WERI-Rb-1 (cell line): Measurements from ENCODE around the gene SGPP1.
"Not testable (repeated sequence)": the region's sequence is repeated elsewhere in the genome, so short reads cannot be mapped to it uniquely, and the experiment has no call there.

Source experiments
- DNase-seq: peaks from one replicate; pipeline ENCODE4 v3.0.0-alpha.2; 2020
- H3K27ac ChIP-seq: fragments of 250-450 bp; sonication (Bioruptor Pico); 2 replicates; pipeline ENCODE4 v1.5.1; 2020; ENCODE audit warnings: mild to moderate bottlenecking, moderate library complexity
- H3K27me3 ChIP-seq: fragments of 250-450 bp; sonication (Bioruptor Pico); 2 replicates; pipeline ENCODE4 v1.5.1; 2021; ENCODE audit warnings: mild to moderate bottlenecking, low read depth, moderate library complexity; ENCODE audit not compliant: insufficient read depth, severe bottlenecking
- H3K36me3 ChIP-seq: fragments of 250-450 bp; sonication (Bioruptor Pico); 2 replicates; pipeline ENCODE4 v1.5.1; 2020; ENCODE audit warnings: mild to moderate bottlenecking, moderate library complexity
- H3K4me3 ChIP-seq: 2 replicates; pipeline ENCODE4 v1.5.1; 2011; ENCODE audit warnings: low read depth, mild to moderate bottlenecking, control low read depth, low read length
- H3K9me3 ChIP-seq: fragments of 250-450 bp; sonication (Bioruptor Pico); 2 replicates; pipeline ENCODE4 v1.5.1; 2021; ENCODE audit warnings: mild to moderate bottlenecking, moderate library complexity; ENCODE audit not compliant: severe bottlenecking
- TF ChIP-seq, protein P1 (sequence below): IDR thresholded peaks from 2 replicates; pipeline ENCODE4 v1.5.1; 2011; ENCODE audit warnings: low read depth, mild to moderate bottlenecking, control low read depth, inconsistent platforms, low read length

Gene SGPP1

DNA sequence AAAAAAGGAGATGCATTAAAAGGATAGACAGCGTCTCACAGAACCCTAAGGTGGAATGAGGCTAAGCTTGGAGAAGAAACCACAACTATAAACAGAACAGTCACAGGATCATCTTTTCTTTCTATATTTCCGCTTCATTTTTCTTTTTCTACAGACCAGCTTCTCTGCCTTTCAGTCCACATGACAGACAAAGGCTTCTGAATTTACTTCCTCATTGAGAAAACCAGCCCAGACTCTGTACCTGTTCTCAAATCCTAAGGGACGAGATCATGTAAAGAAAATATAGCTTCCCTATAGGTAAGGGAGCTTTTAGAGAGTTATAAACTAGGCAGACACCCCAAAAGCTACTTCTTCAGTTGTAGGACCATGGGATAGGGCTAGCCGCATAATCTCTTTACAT lies 17.4 kb downstream of the SGPP1 start:
- Histone ChIP-seq H3K36me3 (peaks cover under 1% of the 10 kb centered on the region; the same call in 1 of the 2 replicates), H3K9me3 (no peaks in the 10 kb centered on the region), H3K4me3 (no peak overlapping the region), H3K27me3 (no peaks in the 10 kb centered on the region), H3K27ac (no peak overlapping the region)
- no peak for DNase-seq
- TF ChIP-seq, protein P1, sequence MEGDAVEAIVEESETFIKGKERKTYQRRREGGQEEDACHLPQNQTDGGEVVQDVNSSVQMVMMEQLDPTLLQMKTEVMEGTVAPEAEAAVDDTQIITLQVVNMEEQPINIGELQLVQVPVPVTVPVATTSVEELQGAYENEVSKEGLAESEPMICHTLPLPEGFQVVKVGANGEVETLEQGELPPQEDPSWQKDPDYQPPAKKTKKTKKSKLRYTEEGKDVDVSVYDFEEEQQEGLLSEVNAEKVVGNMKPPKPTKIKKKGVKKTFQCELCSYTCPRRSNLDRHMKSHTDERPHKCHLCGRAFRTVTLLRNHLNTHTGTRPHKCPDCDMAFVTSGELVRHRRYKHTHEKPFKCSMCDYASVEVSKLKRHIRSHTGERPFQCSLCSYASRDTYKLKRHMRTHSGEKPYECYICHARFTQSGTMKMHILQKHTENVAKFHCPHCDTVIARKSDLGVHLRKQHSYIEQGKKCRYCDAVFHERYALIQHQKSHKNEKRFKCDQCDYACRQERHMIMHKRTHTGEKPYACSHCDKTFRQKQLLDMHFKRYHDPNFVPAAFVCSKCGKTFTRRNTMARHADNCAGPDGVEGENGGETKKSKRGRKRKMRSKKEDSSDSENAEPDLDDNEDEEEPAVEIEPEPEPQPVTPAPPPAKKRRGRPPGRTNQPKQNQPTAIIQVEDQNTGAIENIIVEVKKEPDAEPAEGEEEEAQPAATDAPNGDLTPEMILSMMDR, result no peak

DNA sequence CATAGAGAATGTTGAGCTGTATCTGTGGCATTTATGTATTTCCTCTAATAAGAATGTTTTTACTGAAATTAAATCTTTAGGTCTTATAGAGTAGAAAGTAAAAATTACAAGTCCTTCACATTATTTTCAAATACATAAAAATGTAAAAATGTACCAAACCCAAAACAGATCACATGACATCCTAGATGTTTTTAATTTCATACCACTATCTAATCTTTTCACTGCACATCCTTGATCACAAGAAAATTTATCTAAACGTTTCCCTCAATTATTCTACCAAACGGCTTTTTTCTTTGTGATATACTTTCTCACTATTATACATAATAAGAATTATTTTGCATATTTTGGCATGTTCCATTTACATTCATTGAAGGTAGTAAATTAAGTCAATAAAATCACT lies 18.3 kb downstream of the SGPP1 start:
- H3K4me3 ChIP-seq, result no peak overlapping the region
- DNase-seq, result no peak
- no peaks in the 10 kb centered on the region for H3K27me3 ChIP-seq
- no peak overlapping the region for H3K27ac ChIP-seq
- H3K36me3 ChIP-seq, result no peaks in the 10 kb centered on the region; the same call in 1 of the 2 replicates
- TF ChIP-seq, protein P1, result no peak
- H3K9me3 ChIP-seq, result no peaks in the 10 kb centered on the region

DNA sequence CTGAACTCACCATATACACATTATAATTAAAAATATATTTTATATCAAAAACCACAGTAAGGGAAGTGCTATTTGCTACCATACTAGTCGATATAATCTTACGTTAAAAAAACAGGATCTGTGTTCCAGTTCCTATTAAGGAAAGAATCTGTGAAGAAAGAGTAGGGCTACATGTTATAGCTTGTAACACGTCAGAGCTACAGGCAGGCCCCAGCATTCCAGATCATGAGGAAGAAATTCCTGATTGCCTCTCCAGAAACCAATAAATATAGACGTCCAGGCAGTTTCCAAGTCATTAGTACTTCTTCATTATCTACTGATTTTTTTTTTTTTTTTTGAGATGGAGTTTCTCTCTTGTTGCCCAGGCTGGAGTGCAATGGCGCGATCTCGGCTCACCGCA lies 20.6 kb downstream of the SGPP1 start:
- Histone ChIP-seq H3K36me3 (0 out of 2 replicates have a peak, but pooled peaks cover 2% of the 10 kb centered on the region), H3K9me3 (no peaks in the 10 kb centered on the region), H3K27me3 (no peaks in the 10 kb centered on the region), H3K27ac (no peak overlapping the region), H3K4me3 (no peak overlapping the region)
- TF ChIP-seq, protein P1, result no peak
- DNase-seq, result no peak

DNA sequence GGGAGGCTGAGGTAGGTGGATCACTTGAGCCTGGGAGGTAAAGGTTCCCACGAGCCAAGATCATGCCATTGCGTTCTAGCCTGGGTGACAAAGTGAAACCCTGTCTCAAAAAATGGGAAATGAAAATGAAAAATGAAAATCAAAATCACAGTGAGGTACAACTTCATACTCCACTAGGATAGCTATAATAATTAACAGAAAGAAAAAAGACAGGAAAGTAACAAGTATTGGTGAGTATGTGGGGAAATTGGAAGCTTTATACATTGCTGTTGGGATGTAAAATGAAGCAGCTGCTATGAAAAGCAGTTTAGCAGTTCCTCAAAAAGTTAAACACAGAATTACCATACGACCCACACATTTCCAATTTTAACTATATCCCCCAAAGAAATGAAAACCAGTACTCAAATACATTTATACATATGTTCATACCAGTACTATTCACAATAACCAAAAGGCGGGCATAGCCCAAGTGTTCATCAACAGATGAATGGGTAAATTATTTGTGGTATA lies 22.2 kb downstream of the SGPP1 start:
- Histone ChIP-seq H3K4me3 (no peak overlapping the region), H3K9me3 (no peaks in the 10 kb centered on the region), H3K36me3 (0 out of 2 replicates have a peak, but pooled peaks cover 3% of the 10 kb centered on the region), H3K27me3 (no peaks in the 10 kb centered on the region), H3K27ac (no peak overlapping the region)
- DNase-seq, result no peak
- TF ChIP-seq, protein P1, result no peak

DNA sequence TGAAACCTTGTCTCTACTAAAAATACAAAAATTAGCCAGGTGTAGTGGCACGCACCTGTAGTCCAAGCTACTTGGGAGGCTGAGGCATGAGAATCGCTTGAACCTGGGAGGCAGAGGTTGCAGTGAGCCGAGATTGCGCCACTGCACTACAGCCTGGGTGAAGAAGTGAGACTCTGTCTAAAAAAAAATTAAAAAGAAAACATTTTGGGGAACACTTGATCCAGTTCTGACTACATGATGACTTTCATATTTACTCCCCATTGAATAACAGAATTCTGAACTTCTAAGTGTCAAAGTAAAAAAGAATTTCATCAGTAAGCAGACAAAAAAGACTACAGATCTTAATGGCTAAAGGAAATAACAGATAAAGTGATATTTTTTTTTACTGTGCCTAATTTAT lies 25.3 kb downstream of the SGPP1 start:
- not testable (repeated sequence) for H3K9me3 ChIP-seq, H3K27ac ChIP-seq, H3K36me3 ChIP-seq, H3K27me3 ChIP-seq, H3K4me3 ChIP-seq, DNase-seq

DNA sequence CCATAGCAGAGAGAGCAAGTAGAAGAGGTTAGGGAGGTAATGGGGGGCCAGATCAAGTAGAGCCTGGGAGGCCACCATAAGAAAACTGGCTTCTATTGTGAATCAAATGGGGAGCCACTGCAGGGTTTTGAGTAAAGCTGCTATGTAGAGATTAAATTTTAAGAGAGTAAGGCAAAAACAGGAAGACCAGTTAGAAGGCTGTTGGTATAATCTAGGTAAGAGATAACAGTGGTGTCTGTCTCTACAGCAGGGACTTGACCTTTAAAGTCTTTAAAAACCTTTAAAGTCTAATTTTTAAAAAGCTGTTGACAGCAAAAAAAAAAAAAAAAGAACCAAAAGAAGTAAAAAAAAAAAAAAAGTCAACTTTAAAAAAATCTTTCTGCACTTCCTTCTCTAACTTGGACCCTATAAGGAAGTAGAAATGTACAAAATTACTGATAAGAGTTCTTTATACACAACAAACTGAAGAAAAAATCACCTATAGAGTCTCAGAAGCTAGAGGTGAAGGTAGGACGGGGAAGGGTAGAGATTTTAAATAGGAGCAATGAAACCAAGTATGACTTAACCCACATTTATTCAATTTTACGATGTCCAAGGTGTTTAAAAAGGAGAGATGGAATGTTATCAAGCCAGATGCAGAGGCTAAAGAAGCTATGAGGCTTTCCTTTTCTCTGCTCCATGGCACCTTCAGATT lies 26.1 kb downstream of the SGPP1 start:
- Histone ChIP-seq H3K27ac (no peak overlapping the region), H3K9me3 (no peaks in the 10 kb centered on the region), H3K27me3 (no peaks in the 10 kb centered on the region), H3K36me3 (0 out of 2 replicates have a peak, but pooled peaks cover 3% of the 10 kb centered on the region), H3K4me3 (no peak overlapping the region)
- no peak for DNase-seq
- TF ChIP-seq, protein P1, result no peak
